Measurements from ENCODE around the gene EDN3.

DNA sequence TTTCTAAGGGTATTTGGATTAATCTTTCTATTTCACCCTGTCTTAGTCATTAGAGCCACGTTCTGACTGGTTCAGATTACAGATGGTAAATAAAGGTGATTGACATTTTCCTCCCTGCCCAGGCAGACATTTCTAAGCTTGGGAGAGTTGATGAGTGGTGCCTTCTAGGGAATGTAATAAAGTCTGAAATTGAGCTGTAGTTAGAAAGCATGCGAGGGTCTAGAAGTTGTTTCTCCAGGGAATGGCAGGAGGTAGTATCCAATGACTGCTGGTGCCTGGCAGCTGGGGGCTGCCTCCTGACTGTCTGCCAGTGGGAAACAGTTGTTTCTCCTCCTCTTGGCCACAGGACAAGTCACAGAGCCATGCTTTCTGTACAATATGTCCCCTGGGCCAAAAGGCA, 14.6 kb downstream of the EDN3 start:
- TF ChIP-seq, protein P1, sequence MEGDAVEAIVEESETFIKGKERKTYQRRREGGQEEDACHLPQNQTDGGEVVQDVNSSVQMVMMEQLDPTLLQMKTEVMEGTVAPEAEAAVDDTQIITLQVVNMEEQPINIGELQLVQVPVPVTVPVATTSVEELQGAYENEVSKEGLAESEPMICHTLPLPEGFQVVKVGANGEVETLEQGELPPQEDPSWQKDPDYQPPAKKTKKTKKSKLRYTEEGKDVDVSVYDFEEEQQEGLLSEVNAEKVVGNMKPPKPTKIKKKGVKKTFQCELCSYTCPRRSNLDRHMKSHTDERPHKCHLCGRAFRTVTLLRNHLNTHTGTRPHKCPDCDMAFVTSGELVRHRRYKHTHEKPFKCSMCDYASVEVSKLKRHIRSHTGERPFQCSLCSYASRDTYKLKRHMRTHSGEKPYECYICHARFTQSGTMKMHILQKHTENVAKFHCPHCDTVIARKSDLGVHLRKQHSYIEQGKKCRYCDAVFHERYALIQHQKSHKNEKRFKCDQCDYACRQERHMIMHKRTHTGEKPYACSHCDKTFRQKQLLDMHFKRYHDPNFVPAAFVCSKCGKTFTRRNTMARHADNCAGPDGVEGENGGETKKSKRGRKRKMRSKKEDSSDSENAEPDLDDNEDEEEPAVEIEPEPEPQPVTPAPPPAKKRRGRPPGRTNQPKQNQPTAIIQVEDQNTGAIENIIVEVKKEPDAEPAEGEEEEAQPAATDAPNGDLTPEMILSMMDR (optimal IDR thresholded peaks at IDR 0.05 in 1 of 3, IDR thresholded peaks at IDR 0.05 in 1 of 3, conservative IDR thresholded peaks at IDR 0.05 in 1 of 3; ENCODE audit: extremely low read depth in 1 of 3, insufficient read depth in 2 of 3, low read length in 3 of 3), result no peak
- no peak for TF ChIP-seq EZH2 (IDR thresholded peaks at IDR 0.05; ENCODE audit: low read length)

All from keratinocyte (primary cell).